ENCODE measurements around the gene HHAT. TPM values are rescaled to one million over a fixed set of nuclear protein-coding genes. Genes with fewer than 3 reads are reported as not detected.

The HHAT gene
- total RNA-seq, 3 donors from 2014 or later = 3.8 to 31.6 (median 15.1) TPM

GRCh38 chr1:210600421-210601159 lies 271.9 kb downstream of the HHAT start:
- Histone ChIP-seq H3K4me1 (no peaks in the 10 kb centered on the region), H3K36me3 (no peaks in the 10 kb centered on the region), H3K27ac (no peak overlapping the region), H3K4me3 (no peak overlapping the region), H3K27me3 (no peaks in the 10 kb centered on the region), H3K9me3 (no peaks in the 10 kb centered on the region)
- intact Hi-C loops (cut with DNase I; ENCODE audit: low total_unique reads) = no loop called here
- TF ChIP-seq POLR2A (IDR thresholded peaks at IDR 0.05) (no peak), CTCF (IDR thresholded peaks at IDR 0.05) (no peak), POLR2AphosphoS5 (IDR thresholded peaks at IDR 0.05) (no peak)
- no peak for DNase-seq (ENCODE audit: low spot score in 2 of 2)

GRCh38 chr1:210603123-210603522 lies 274.4 kb downstream of the HHAT start:
- TF ChIP-seq POLR2AphosphoS5 (IDR thresholded peaks at IDR 0.05) = no peak
- no peak for TF ChIP-seq CTCF (IDR thresholded peaks at IDR 0.05)
- TF ChIP-seq POLR2A (IDR thresholded peaks at IDR 0.05) = no peak
- Histone ChIP-seq H3K27ac (no peak overlapping the region), H3K4me1 (no peaks in the 10 kb centered on the region), H3K36me3 (no peaks in the 10 kb centered on the region), H3K9me3 (peaks cover 0 to 4% of the 10 kb centered on the region in 2 donors), H3K27me3 (no peaks in the 10 kb centered on the region), H3K4me3 (no peak overlapping the region)
- intact Hi-C loops (cut with DNase I; ENCODE audit: low total_unique reads) = no loop called here
- no peak for DNase-seq (ENCODE audit: low spot score in 2 of 2)

- Histone ChIP-seq H3K4me1 (no peaks in the 10 kb centered on the region), H3K36me3 (no peaks in the 10 kb centered on the region), H3K4me3 (no peak overlapping the region), H3K27ac (no peak overlapping the region), H3K27me3 (no peaks in the 10 kb centered on the region), H3K9me3 (peaks cover 0 to 4% of the 10 kb centered on the region in 2 donors)
- intact Hi-C loops (cut with DNase I; ENCODE audit: low total_unique reads) = no loop called here
- no peak for TF ChIP-seq POLR2A (IDR thresholded peaks at IDR 0.05)
- TF ChIP-seq CTCF (IDR thresholded peaks at IDR 0.05) = no peak
- TF ChIP-seq POLR2AphosphoS5 (IDR thresholded peaks at IDR 0.05) = no peak
- no peak for DNase-seq (ENCODE audit: low spot score in 2 of 2)
Measured at GRCh38 chr1:210605099-210605498, 276.4 kb downstream of the HHAT start.

GRCh38 chr1:210607361-210607760 lies 278.7 kb downstream of the HHAT start:
- Histone ChIP-seq H3K4me1 (no peaks in the 10 kb centered on the region), H3K9me3 (peaks cover 0 to 4% of the 10 kb centered on the region in 2 donors), H3K36me3 (no peaks in the 10 kb centered on the region), H3K27ac (no peak overlapping the region), H3K4me3 (no peak overlapping the region), H3K27me3 (no peaks in the 10 kb centered on the region)
- intact Hi-C loops (cut with DNase I; ENCODE audit: low total_unique reads) = no loop called here
- TF ChIP-seq POLR2AphosphoS5 (IDR thresholded peaks at IDR 0.05) = no peak
- TF ChIP-seq CTCF (IDR thresholded peaks at IDR 0.05) = no peak
- no peak for TF ChIP-seq POLR2A (IDR thresholded peaks at IDR 0.05)
- DNase-seq (ENCODE audit: low spot score in 2 of 2) = no peak

- no peak for DNase-seq (ENCODE audit: low spot score in 2 of 2)
- Histone ChIP-seq H3K4me1 (no peaks in the 10 kb centered on the region), H3K4me3 (no peak overlapping the region), H3K9me3 (peaks cover 0 to 4% of the 10 kb centered on the region in 2 donors), H3K27ac (no peak overlapping the region), H3K27me3 (no peaks in the 10 kb centered on the region), H3K36me3 (no peaks in the 10 kb centered on the region)
- intact Hi-C loops (cut with DNase I; ENCODE audit: low total_unique reads) = no loop called here
- TF ChIP-seq CTCF (IDR thresholded peaks at IDR 0.05) = no peak
- TF ChIP-seq POLR2AphosphoS5 (IDR thresholded peaks at IDR 0.05) = no peak
- TF ChIP-seq POLR2A (IDR thresholded peaks at IDR 0.05) = no peak
Measured at GRCh38 chr1:210608767-210609166, 280.1 kb downstream of the HHAT start.

Measured in breast epithelium (tissue), 4 donors.